Suppressor macrophage (primary cell): Measurements from ENCODE around the gene RAD51C.
"Not testable (repeated sequence)": the region's sequence is repeated elsewhere in the genome, so short reads cannot be mapped to it uniquely, and the experiment has no call there.

Experiments
- DNase-seq, 4 experiments: peaks; one replicate each; pipeline ENCODE4 v3.0.0-alpha.2; 2020 to 2022
- total RNA-seq, 17 experiments: gene quantifications; one replicate each; lab custom pipeline; 2026; ENCODE audit warnings: mixed read lengths in 6 of 17, inconsistent platforms in 3 of 17; lab: John Stamatoyannopoulos, UW

The RAD51C gene
- 3.1 to 21.7 (median 13.0) reads per million in 17 experiments for total RNA-seq

DNA sequence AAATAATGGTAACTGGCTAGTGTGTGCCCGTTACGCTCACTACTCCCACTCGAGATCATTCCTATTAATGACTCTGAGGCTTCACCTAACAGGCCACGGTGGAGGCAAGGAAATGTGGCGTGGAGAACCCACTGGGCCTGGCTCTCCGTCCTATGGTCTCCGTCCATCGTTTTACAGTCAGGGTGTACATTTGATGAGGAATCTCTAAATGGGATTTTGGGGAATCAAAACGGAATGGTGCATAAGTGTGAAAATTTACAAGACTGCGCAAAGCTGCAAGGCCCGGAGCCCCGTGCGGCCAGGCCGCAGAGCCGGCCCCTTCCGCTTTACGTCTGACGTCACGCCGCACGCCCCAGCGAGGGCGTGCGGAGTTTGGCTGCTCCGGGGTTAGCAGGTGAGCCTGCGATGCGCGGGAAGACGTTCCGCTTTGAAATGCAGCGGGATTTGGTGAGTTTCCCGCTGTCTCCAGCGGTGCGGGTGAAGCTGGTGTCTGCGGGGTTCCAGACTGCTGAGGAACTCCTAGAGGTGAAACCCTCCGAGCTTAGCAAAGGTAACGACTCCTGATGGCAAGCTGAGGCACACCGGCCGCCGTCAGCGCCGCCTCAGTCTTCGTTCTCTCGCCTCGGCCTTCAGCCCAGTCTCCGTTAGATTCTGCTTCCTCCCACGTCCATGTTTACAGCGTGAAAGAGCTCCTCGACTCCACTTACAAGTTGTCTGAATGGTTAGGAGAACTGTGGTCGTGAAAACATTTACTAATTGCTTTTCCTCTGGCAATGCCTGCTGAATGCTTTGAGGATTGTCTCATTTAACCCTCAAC is at the start of gene RAD51C:
Gene RAD51C (plus strand): TSS at position 364 of the 817 bp plus-strand sequence. CDS start 42 bp downstream, at position 406.
- DNase-seq = peak; percentile 91 to 95 (median 93)

DNA sequence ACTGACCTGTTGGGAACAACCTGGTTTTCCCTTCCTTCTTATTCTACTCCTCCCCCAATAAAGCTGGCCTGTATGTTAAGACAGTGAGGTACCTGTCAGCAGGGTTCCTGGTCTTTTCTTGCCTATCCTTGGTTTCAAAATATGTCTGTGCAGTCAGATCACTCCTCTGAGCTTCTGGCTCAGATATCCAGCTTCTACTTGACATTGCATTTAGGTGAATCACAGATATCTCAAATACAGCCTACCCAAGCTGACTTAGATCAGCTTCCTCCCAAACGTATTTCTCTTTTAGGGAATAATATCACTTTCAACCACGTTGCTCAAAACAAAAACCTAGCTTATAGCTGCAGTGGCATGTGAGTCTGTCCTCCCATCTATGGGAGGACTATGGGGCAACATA is 49.3 kb upstream of the RAD51C start:
- DNase-seq = no peak

DNA sequence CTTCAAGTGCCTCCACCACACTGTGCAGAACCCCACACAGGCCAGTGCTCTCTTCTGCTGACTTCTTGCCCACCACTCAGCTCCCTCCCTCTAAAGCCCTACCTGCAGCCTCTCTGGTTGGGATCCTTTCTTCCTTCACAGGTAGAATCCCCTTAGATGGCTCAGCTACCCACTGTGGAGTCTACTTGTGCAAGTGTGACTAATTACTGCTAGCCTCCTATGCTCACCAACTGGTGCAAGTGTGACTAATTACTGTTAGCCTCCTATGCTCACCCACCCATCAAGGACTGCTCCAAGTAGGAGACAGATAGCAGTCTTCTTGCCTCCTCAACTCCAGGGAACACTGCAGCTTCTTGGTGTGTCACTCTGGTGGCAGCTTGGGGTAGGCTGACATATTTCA is 44.2 kb upstream of the RAD51C start:
- DNase-seq = no peak

DNA sequence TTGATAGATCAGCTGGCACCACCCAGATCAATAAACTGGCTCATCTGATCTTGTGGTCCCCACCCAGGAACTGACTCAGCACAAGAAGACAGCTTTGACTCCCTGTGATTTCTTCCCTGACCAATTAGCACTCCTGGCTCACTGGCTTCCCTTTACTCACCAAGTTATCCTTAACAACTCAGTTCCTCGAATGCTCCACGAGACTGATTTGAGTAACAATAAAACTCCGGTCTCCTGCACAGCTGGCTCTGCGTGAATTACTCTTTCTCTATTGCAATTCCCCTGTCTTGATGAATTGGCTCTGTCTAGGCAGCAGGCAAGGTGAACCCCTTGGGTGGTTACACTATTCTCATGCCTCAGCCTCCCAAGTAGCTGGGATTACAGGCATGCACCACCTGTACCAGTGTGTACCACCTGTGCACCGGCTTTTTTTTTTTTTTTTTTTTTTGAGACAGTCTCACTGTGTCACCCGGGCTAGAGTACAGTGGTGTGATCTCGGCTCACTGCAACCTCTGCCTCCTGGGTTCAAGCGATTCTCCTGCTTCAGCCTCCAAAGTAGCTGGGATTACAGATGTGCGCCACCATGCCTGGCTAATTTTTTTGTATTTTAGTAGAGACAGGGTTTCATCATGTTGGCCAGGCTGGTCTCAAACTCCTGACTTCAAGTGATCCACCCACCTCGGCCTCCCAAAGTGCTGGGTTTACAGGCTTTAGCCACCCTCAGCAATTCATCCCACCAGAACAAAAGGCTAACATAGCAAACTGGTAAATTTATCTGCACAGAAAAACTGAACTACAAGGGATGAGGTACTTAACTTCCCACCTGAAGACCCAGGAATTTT is 34.2 kb upstream of the RAD51C start:
- peak; percentile 52 to 76 (median 64) for DNase-seq

DNA sequence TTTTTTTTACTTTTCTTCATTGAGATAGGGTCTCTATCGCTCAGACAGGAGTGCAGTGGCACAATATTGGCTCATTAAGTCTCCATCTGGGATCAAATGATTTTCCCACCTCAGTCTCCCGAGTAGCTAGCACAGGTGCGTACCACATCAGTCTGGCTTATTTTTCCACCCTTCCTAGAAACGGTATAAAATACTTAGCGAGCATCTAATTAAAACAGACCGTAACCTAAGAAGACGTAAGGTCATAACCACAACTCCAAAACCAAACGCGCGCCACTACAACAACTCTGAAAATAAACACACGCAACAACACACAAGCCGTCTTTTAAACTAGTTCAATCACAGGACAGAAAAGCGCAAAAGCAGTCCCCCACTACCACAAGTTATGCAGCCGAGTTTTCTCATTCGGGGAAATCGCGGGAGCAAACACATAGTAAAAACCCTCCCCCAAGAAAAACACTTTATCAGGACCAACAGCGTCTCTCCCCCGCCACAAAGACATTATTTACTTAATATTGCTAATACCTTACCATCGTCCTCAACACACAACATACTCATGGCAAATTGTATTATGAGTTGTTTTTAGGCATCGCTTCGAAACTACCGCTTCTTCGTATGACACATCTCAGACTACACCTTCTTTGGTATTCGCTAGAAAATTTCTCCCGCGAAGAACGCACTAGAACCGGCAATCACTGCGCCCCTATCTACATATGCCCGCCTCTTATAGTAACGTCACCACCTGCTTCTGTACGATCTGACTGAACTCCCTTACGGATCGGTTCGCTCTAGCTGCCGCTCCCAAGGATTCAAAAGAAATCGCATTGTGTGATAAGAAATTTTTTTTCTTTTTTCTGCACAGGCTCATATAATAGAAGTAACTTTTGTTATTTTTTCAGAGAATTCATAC is 33.3 kb upstream of the RAD51C start:
- DNase-seq = peak; percentile 89 to 97 (median 96)

DNA sequence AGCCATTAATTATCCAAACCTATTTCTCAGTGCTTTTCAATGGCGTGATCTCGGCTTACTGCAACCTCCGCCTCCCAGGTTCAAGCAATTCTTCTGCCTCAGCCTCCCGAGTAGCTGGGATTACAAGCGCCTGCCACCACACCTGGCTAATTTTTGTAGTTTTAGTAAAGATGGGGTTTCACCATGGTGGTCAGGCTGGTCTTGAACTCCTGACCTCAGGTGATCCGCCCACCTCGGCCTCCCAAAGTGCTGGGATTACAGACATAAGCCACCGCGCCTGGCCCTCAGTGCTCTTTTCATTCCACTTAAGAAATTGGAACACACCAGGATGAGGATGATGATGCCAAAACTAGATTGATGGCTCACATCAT is 32.7 kb upstream of the RAD51C start:
- DNase-seq = not testable (repeated sequence)

DNA sequence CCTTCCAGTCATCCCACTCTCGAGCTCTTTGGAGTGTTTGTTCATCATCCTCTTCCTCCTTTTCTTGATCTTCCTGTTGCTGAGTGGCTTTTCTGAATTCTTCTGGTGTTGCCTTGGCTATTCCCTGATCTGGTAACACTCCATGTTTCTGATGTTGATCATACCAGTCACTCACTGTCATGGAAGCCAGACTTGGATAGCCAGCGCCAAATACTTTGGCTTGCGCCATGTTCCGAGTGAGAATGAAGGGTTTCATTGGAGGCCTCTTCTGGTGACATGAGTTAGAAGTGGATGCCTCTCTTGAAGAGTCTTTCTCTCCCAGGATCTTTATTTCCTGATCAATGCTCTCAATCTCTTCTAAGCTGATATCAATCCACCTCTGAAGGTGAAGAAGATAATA is 31.8 kb upstream of the RAD51C start:
- no peak for DNase-seq

DNA sequence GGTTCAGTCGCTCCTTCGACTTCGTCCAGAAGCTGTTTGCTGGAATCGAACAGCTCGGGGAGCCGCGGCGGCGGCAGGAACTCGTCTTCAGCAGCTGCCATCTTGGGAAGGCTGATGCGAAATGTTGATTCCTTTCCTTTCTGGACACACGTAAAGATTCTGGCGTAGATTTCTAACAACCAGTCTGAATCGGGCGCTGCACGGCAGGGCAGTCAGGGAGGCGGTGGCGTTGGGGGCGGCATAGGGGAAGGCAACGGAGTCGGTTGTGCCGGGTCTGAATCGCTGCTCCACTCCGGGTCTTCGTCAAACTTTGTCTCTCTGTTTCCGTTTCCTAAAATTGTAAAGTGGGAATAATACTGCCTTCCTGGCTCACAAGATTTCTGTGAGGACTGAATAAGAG is 30.9 kb upstream of the RAD51C start:
- no peak for DNase-seq

DNA sequence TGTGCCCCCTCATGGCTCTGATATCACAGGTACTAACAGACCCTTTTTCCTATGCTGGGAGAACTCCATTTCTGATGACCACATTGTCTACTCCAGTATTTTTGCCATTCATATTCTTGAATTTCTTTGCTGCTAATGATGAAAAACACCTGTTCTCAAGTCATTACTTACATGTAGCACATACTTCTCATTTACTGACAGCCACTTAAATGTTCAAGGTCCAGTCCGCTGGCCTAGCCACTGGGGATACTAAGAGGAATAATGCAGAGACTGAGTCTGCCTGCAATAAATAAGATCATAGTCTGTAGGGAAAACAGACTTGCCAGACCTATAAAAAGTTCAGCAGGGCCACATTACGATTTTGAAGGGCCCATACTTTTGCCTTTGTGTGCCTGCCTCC is 28.1 kb upstream of the RAD51C start:
- no peak for DNase-seq

DNA sequence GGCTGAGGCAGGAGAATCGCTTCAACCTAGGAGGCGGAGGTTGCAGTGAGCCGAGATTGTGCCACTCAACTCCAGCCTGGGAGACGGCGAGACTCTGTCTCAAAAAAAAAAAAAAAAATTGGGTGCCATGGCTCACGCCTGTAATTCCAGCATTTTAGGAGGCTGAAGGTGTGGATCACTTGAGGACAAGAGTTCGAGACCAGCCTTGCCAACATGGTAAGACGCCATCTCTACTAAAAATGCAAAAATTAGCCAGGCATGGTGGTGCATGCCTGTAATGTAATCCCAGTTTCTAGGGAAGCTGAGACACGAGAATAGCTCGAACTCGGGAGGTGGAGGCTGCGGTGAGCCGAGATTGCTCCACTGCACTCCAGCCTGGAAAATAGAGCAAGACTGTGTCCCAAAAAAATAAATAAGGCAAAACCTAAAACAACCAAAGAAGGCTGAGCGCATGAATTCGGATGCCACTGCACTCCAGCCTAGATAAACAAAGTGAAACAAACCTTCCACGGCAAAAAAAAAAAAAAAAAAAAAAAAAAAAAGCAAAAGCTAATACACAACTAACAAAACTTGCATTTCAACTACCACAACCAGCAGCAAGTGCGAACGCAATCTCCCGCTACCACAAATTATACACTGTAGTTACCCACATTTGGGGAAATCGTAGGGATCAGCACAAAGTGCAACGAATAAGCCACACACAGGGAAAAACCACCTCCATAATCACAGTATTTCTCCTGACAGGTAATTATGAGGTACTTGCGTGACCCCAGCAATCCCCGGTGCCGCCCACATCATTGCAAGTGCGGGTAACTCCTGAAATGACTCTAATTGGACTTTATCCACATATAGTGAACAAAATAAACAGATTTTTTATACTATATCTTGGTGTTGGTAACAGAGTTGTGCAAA is 26.2 kb upstream of the RAD51C start:
- no peak for DNase-seq

DNA sequence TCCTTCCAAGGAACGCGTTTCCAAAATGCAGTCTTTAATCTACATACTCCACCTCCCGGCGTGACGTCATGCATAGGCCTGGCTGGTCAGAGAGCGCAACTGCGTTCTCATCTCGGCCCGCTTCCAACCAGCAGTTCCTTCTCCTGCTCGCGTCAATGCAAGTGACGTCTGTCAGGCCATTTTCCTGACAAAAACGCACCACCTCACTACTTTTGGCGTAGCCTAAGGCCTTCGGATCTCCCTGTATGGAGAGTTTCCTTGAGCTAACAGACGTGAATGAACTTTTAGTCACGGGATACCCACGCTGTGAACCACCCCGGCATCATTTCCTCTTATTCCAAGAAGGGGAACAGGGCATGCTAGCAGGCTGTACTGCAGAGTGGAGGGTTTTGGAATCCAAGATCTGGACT is 25.5 kb upstream of the RAD51C start:
- peak; percentile 91 to 98 (median 94) for DNase-seq

DNA sequence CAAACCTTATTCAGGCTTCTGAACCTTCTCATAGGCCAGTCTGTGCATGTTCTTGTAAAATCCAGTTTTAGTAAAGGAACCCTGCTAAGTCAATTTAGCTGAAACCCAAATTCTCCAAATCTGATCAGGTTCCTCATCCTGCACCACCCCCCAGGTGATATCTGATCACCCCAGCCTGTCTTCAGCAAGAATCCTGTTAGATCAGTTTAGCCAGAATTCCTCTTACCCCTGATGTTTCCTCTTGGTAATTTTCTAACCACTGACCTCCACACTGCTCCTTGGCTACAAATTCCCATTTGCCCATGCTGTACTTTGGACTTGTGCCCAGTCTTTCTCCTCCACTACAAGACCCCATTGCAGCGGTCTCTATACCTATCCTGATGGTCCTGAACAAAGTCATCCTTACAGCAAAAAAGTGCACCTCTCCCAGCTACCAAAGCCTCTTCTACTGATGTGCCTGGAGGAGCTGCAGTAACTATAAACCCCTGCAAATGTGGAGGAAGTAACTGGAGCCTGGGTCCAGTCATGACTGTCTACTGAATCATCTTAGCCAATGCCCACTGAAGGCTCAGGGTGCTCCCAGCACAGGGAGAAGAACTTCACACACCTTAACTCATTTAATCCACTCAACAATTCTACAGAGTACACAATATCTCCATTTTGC is 24.3 kb upstream of the RAD51C start:
- DNase-seq = peak; percentile 34 to 59 (median 44)

DNA sequence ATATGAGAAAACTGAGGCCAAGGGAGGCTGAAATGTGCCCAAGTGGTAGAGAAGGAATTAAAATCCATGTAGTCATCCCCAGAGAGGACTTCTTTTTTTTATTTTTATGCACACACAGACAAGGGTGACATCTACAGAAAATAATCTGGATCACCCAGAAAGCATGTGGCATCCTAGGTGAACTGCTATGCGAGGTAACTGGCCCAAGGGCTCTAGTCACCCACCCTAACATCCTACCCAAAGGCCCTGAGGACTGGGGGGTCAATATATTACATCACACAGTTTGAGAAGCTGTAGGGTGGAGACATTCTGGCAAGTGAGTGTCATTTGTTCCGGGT is 23.8 kb upstream of the RAD51C start:
- no peak for DNase-seq

DNA sequence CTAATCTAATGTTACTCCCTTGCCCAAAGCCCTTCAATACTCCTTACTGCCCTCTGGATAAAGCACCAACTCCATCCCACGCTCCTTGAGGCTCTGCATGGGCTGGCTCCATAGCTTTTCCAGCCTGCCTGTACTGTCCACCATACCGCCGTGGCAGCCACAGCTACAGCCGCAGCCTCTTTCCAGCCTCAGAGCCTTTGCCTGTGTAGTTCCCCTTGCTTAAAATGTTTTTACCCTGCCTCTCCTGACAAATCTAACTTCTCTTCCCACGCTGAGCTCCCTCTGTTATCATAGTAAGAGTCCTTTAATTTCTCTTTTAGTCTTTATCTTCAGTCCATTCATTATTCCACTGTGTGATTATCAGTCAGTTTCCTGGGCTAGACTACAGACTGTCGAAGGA is 22.5 kb upstream of the RAD51C start:
- DNase-seq = no peak

DNA sequence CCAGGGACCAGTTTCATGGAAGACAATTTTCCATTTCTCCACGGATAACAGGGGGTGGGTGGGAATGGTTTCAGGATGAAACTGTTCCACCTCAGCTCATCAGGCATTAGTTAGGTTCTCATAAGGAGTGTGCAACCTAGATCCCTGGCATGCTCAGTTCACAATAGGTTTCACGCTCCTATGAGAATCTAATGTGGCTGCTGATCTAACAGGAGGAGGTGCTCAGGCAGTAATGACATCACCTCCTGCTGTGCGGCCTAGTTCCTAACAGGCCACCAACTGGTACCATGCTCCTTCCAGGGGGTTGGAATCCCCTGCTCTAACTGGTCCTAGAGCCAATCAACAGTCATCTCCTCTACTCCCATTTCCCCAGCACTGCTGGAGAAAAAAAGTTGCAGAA is 20.4 kb upstream of the RAD51C start:
- no peak for DNase-seq

DNA sequence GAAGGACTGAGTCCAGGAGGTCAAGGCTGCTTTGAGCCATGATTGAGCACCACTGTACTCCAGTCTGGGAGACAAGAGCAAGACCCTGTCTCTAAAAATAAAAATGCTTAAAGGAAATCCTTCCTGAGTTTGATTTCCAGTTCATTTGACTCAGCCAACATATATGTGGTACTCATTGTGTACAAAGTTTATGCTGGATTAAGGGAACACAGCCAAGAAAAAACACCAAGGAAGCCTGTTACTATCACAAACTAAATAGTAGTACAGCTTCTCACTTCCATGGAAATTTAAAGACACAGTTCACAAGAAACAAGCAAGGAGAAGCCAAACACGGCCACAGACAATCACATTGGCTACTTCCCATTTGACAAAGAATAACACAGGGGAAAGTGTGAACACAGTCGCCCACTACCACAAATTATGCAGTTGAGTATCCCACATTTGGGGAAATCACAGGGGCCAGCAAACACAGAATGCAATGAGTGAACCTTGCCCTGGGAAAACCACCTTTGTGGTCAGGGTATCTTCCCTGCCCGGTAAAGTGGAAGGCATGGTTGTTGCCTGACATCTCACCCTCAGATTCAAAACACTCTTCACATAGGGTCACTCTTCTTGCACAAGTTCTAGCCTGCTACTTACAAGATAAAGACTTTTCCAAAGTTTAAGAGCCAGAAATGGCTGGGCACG is 15.1 kb upstream of the RAD51C start:
- no peak for DNase-seq

DNA sequence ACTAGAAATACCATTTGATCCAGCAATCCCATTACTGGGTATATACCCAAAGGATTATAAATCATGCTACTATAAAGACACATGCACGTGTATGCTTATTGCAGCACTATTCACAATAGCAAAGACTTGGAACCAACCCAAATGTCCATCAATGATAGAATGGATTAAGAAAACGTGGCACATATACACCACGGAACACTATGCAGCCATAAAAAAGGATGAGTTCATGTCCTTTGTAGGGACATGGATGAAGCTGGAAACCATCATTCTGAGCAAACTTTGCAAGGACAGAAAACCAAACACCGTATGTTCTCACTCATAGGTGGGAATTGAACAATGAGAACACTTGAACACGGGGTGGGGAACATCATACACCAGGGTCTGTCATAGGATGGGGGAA is 14.1 kb upstream of the RAD51C start:
- DNase-seq = not testable (repeated sequence)

DNA sequence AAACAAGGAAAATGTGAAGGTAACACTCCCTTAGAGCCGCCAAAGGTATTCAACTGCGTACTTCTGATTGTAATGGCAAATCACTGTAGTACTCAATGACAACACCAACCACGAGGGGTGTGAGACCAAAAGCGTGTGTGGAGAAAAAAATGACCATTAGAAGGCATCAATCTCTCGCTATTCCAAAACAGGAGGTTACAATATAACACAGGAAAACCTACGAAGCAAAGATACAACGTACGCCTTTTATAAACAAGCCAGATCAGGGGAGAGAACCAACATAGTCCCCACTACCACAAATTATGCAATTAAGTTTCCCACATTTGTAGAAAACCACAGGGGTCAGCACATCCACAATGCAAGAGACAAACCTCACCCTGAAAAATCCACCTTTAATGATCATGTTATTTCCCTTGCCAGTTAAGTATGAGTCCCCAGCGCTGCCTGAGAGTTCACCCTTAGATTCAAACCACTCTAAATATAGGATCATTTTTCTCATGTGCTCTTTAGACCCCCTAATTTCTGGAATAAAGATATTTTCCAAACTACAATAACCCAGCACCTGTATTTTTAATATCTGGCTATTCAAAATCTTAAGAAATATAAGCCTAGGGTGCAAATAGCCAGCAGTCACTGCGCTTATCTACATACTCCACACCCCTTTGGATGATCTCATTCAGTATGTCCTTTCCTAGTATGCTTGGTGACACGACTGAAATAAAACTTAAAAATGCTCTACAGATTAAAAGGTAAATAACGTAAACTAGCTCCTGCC is 13.0 kb upstream of the RAD51C start:
- DNase-seq = no peak

DNA sequence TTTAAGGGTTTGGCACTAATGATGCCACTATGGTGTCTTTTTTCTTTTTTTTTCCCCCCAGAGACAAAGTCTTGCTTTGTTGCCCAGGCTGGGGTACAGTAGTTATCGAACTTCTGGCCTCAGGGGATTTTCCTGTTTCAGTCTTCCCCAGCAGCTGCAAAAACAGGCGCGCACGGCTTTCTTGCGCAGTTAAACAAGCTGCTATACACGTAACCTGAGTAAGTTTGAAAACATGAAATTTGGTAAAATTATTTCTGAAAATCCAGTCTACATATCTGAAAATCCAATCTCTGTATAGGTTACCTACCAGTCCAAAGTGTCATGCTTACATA is 12.4 kb upstream of the RAD51C start:
- DNase-seq = no peak

DNA sequence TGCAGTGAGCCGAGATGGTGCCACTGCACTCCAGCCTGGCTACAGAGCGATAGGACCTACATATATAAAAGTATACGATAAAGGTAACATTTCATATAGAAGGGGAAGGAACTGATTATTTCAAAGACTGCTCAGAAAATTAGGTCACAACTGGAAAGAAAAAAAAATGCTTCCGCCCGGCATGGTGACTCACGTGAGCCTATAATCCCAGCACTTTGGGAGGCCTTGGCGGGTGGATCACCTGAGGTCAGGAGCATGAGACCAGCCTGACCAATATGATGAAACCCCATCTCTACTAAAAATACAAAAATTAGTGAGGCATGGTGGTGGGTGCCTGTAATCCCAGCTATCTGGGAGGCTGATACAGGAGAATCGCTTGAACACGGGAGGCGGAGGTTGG is 8.4 kb upstream of the RAD51C start:
- no peak for DNase-seq
